NCI-H146 treated with DMSO at 0.1 percent for 48 hours (cell line): ENCODE data around the gene ARL5C.

Experiments
- DNase-seq: peaks from one replicate; lab custom pipeline; 2025; ENCODE audit not compliant: unreplicated experiment; lab: John Stamatoyannopoulos, UW

Gene ARL5C

DNA sequence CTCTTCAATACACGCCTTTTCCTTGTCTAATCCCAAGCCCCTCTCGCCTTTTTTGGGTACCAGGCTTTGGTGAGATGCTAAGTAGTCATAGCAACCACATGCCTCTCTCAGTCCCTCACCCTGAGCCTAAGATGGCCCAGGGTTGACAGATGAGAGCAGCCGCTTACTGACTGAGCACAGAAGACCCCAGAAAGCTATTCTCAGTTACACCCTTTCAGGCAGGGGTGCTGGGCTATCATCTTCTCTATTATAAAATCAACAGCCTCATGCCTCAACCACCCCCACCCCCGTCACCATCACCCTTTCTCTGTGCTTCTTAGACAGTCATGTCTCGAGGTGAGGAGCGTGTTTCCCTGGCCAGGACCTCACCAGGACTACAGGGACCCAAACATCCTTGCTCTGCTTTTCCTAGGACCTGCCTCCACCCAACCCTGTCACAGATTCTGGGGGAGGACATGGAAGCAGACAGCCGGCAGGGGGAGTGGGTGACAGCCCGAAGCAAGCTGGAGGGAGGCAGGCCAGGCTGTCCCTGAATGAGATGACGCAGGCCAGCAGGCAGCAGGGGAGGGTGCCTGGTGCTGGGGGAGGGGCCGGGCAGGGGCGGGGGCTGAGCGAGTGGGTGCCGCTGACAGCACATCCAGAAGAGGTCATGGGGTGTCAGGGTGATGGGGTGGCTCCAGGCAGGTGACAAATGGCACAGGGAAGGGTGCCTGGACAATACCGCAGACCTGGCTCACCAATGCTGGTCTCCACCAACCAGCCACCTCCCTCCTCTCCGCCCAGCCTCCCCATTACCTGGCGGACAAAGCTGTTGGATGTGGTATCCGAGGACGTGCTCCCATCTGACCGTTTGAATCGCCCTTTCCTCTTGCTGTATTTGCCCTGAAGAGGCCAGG, 28.4 kb upstream of the ARL5C start:
- DNase-seq: no peak

DNA sequence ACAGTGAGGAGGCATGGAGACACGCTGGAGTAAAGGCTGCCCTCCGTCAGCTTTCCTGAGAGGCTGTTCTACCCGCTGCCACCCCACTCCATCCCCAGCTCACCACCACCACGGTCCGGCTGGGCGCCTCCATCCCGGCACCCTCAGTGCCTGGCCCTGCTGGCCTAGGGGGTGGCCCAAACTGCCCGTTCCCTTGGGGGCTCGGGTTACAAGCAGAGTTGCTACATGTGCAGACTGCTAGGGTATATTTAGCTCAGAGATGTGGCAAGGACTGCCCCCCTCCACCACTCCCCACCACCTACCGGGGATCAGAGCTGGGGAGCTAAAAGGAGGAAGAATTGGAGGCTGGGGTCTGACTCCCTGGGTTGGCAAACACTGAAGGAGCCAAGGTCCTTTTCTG, 27.4 kb upstream of the ARL5C start:
- DNase-seq: no peak

DNA sequence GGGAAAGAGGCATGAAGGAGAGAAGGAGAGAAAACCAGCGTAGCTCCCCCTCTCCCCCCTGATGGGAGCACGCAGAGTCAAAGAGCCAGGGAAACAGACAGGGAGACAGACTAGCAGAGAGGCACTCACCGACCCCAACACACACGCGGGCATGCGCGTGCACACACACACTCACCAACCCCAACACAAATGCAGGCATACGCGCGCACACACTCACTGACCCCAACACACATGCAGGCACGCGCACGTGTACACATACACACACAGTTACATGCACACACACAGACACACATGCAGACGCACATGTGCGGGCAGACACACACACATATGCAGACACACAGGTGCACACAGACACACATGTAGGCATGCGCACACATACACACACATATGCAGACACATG, 26.9 kb upstream of the ARL5C start:
- DNase-seq: no peak

DNA sequence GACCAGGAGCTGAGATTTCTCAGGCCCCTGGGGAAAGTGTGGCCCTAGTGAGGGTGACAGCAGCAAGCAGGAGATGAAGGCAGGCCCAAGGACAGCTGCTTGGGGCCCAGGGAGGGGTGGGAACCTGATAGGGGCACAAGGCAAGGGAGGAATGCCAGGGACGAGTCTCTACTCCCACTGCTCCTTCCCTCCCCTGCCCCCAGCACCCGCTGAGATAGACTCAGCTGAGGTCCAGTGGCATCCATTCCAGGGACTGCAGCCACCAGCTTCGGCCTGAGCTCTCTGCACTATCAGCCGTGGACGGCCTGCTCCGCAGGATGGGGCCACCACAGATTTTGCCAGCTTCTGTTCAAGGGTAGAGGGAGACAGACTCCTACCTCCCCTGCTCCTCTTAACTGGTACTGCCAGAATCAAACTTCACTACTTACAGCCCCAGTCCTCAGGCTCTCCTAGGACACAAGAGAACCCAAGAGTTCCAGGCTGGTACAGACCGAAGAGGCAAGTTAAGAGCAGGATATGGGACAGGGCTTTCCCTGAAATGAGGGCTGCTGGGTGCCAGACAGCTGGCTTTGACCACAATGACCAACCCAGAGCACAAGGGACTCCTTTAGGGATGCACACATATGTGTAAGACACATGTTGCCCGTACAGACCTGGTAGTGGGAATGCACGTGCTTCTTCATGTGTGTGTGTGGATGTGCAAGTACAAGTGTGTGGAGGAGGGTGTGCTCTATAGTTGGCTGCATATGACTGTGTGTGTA, 26.0 kb upstream of the ARL5C start:
- no peak for DNase-seq

DNA sequence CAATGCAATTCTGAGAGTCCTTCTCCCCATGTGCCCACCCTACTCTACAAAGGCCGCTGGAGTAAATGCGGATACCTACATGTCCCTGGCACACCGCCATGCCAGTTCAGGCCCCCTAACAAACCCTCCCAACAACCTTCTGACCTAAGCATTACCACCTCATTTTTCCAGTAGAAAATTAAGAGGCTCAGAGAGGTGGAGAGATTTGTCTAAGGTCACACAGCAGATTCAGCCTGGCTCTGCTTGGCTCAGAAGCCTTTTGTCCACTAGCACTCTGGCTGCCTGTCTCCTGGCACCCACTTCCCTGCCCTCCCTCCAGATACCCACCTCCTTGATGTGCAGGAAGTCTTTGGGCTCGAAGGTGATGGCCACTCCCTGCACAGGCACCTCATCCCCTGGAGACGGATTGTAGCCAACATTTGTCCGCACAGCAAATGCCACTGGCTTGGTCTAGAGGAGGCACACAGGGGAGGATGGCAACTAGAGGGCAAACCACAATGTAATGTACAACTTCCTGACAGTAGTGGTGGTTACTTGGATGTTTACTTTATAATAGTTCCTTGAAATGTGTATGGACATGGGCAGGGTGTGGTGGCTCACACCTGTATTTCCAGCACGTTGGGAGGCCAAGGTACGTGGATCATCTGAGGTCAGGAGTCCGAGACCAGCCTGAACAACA, 21.3 kb upstream of the ARL5C start:
- DNase-seq: no peak

DNA sequence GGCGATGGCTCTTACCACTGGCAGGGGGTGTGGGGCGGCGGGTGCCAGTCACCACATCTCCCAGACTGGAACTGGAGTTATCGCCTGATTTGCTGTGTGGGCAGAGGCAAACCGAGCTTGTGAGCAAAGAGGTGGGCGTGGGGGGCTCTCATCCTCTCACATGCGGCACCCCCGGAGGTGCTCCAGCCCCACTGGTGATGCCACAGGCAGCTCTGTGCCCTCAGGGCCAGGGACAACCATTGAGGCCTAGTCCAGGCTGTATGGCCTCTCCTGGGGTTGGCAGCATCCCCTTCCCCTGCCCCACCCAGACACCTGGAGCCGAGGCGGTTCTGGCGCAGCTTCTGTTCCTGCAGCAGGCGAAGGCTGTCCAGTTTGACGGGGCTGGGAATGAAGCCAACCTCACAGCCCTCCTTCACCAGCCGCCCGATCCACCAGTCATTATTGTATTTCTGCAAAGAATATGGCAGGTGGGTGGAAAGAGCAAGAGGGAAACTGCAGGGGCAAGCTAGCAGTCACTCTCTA, 20.6 kb upstream of the ARL5C start:
- no peak for DNase-seq

DNA sequence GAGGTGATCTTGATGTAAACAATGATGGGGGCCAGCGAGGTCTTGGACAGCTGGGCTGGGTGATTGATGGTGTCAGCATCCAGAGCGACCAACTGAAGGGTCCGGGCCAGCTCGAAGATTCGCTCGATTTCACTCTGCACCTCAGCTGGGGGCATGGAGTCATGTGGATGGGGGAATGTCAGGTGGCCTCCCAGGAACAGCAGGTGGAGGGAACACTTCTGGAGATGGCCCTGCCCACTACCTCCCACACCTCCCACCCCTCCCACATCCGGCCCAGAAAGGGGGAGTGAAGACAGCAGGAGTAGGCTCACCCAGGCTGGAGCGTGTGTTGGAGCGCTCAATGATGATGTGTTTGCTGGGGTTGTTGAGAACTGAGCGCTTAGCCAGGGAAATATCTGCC, 17.8 kb upstream of the ARL5C start:
- no peak for DNase-seq

DNA sequence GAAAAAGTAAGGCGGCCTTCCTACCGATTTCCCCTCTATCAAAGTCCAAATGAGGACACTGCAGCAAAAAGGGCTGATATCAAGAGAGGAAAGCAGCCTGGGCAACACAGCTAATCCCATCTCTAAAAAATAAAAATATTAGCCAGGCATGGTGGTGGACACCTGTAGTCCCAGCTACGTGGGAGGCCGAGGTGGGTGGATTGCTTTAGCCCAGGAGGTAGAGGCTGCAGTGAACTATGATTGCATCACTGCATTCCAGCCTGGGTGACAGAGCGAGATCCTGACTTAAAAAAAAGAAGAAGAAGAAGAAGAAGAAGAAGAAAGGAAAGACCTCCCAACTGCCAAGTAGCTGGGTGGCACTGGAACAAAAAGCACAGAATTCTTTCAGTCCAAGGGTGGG, 17.1 kb upstream of the ARL5C start:
- DNase-seq: no peak

DNA sequence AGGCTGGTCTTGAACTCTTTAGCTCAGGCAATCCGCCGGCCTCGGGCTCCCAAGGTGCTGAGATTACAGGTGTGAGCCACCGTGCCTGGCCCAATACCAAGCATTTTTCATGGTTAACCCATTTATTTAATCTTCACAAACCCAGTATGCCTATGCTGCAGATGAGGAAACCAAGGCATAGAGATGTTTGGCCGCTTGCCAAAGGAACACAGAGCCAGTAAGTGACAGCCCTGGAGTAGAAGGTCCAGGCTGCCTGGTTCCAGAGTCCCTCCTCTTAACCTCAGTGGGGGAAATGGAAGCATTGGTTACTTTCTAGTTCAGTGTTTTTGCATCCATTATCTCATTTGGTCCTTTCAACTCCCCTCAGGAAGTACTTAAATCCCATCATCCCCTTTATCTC, 15.3 kb upstream of the ARL5C start:
- no peak for DNase-seq

DNA sequence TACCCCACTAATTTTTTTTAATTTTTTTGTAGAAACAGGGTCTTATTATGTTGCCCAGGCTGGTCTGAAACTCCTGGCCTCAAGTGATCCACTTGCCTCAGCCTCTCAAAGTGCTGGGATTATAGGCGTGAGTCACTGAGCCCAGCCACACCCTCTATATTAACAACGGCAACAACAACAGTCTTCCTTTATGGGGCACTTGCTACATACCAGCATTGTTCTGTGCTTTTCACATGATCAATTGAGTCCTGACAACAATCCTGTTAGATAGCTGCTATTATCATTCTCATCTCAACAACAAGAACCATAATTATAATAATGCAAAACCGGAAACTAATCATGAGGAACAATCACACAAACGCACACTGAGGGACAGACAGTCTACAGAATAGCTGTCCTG, 12.6 kb upstream of the ARL5C start:
- no peak for DNase-seq

DNA sequence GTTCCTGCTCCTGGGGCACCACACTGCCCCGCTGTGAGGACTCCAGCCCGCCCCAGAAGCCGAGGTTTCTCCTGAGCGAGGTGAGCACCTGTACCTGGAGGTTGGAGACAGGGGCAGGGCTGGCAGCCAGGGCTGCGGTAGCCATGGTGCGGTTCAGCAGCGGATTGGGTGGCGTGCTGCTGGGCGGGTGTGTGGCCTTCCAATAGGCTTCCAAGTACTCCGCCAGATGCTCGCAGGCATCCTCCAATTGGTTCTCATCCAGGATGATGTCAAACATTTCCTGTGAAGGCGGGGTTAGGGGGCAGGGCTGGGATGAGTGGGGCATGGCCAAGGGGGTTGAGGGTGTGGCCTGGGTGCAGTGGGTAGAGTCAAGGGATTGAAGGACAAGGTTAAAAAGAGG, 11.3 kb upstream of the ARL5C start:
- no peak for DNase-seq

DNA sequence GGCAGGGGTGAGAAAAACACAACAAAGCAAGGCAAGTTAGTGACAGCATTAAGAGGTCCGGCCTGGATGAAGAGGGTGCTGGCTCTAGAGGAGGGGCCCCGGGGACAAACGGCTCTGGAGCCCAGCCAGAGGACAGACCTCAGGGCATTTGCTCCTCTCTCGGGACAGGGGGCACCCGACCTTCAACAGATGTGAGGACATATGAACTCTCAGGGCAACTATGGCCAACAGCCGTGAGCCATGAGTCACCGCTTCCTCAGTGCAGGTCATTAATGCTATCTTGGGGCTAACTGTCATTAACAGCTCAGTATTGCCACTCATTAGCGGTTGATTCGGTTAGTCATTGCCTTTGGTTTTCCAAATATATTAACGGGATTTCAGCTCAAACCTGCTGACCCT, 9.7 kb upstream of the ARL5C start:
- no peak for DNase-seq

DNA sequence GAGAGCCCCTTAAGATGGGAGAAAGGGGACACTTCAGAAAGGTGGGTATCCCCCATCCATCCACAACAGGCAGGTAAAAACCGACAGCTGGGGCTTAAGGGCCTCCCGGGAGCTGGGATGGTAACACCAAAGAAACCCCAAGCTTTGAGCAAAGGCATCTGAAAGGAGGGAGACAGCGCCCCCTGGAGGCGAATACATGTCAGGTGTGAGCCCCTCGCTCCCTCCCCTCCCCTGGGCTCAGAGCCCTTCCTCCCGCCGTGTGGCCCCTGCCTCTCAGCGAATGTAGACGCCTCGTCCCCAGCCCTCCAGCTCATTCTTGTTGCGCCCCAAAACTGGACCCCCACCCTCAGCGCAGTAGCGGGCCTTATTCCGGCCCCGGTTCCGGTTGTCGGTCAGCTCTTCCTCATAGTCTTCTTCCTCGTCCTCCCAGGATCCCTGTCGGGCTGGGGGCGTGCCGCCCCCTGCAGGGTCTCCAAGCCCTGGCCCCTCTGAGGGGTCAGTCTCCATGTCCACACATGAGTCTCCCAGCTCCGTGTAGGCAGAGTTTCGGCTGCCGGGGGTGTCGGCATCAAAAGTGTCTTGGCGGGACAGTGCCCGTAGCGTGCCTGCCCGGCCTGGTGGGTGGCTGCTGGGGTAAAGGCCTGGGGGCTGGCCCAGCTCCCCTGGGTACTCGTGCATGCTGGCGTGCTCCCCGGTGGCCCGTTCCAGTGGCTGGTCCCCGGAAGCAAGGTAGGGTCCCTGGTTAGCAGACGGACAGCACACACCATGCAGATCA, 9.1 kb upstream of the ARL5C start:
- DNase-seq: peak; percentile 32

DNA sequence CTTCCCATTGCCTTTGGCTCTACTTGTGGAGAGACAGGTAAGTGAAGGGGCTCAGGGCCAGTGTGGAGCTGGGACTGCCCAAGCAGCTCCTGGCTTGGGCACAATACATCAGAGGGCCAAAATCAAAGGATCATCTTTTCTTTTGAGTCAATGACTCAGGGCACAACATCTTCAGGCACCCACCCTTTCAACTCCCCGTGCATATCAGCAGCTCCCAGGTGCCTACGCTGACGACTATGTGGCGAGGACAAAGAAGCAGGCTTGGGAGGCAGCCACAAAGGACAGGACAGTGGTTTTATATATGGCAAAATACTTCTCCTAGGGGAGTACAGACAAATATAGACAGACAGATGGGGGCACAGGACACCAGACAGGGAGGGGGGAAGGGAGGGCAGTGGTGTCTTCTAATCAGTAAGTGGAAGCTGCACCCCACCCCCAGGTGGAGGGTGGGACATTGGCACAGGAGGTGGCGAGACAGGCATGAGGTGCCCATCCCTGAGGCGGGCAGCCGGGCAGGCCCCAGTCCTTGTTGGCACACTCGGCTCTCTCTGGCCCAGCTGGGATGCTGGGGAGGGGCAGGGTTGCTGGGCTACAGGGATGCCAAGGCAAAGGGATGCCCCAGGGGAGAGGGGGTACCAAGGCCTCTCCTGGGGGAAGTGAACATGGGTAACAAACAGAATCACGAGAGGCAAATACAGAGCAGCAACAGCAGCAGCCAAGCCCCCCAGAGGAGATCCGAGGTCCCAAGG, 7.7 kb upstream of the ARL5C start:
- DNase-seq: no peak

DNA sequence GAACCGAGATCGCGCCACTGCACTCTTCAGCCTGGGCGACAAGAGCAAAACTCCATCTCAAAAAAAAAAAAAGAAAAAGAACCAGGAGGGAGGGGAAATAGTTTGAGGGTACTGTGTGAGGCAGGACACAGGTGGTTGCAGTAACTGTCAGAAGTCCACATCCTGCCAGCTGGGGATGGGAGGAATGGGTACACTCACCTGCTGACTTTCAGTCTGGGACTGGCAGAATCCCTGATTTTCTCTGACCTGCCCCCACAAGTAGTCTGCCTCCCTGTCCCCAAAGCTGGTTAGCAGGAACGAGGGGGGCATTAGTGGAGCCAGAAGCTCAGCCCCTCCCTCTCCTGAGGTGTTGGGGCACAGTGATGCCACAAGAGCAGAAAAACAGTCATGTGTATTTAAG, 7.1 kb upstream of the ARL5C start:
- DNase-seq: no peak

DNA sequence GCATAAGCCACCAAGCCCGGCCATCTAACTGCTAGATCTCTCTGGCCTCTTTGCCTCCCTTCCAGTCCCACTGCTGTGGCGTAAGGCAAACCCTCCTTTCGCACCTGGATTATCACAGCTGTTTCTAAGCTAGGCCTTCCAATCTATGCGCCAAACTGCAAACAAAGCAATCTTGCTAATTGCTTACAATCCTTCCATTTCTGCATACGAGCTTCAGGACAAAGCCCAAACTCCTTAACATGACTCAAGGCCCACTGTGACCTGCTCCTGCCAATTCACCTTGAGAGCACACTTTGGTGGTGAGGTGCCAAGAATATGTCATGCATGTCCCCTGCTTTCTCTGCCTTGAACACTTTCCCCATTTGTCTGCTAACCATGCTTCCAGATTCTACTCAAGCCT, 6.0 kb upstream of the ARL5C start:
- no peak for DNase-seq

DNA sequence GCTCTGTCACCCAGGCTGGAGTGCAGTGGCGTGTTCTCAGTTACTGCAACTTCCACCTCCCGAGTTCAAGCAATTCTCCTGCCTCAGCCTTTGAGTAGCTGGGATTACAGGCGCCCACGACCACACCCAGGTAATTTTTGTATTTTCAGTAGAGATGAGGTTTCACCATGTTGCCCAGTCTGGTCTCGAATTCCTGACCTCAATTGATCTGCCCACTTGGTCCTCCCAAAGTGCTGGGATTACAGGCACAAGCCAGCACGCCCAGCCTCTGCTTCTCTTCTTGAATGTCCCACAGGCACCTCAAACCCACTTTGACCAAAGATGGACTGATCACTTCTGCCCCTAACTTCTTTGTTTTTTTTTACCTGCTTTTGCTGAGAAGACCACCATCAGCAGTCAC, 4.6 kb upstream of the ARL5C start:
- DNase-seq: no peak

DNA sequence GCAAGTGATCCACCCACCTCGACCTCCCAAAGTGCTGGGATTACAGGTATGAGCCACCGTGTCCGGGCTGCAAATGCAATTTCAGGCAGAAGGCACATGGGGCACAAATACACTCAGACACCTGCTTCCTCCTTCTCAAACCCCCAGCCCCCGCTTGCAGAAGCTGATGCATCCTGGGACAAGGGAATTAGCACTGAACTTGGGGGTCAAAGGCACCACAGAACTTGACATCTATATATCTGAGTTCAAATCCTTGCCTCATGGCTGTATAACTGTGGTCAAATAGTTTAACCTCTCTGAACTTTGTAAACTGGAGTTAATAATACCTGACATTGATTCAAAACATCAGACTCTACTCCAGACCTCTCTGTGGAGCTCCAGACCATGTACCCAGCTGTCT, 4.1 kb upstream of the ARL5C start:
- no peak for DNase-seq

DNA sequence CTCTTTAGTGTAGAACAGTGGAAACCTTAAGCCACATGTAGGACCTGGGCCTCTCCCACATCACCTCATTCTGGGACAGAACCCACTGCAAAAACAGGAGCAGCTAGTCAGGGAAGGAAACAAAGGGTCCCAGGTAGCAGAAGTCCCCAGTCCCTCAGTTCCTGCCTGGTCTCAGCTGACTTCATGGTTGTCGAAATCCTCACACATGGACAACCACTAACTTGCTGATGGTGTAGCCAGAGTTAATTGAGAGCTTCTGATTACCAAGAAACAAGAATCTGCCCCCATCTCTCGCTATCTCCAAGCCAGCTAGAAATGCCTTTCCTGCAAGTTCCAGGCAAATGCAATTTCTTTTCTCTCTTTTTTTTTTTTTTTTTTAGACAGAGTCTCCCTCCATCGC, 3.6 kb upstream of the ARL5C start:
- DNase-seq: no peak

DNA sequence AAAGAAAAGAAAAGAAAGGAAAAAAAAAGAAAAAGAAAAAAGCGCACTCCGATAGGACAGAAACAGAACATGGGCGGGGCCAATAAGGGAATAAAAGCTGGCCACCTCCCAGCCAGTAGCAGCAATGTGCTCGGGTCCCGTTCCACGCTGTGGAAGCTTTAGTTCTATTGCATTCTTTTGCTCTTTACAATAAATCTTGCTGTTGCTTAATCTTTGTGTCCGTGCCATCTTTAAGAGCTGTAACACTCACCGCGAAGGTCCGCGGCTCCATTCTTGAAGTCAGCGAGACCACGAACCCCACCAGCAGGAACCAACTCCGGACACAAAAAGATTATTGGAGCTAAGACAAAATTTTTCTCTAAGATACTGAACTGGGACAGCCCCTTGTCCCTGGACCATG, 3.1 kb upstream of the ARL5C start:
- DNase-seq: no peak
